ENCODE measurements around the gene WDR86.

WDR86 gene

GRCh38 chr7:151379193-151379520 lies 30.7 kb downstream of the WDR86 start:
- no peak for DNase-seq (ENCODE audit: low read depth)

DNA sequence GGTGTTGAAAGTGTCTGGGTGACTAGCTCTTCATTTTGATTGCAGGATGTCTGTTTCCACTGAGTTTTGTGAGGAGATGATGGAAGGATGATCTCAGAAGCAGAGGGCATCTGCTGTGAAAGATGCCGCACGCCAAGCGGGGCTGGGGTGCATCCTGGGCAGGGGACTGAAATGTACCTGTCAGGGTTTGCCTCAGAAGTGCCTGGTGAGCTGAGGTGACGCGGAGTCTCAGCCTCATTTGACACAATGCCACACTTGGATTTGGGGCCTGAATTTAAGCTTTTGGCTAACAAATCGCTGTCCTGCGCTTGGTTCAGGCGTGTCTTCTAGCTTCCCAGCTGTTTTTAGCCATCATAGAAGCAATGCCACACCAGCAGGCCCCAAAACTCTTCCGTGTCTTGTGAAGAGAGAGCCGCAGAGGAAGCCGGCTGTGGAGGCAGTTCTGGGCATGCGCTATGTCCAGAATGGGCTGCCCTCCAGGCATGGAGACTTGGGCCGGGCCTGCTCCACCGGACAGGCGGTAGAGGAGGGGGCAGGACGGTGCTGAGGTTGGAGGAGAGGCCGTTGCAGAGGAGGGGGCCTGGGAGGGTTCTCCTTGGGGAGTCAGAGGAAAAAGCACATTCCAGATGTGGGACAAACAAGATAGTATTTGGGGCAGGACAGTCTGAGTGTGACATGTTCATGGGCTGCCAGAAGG lies 31.2 kb downstream of the WDR86 start:
- no peak for DNase-seq (ENCODE audit: low read depth)

GRCh38 chr7:151378011-151378410 lies 31.8 kb downstream of the WDR86 start:
- no peak for DNase-seq (ENCODE audit: low read depth)

DNA sequence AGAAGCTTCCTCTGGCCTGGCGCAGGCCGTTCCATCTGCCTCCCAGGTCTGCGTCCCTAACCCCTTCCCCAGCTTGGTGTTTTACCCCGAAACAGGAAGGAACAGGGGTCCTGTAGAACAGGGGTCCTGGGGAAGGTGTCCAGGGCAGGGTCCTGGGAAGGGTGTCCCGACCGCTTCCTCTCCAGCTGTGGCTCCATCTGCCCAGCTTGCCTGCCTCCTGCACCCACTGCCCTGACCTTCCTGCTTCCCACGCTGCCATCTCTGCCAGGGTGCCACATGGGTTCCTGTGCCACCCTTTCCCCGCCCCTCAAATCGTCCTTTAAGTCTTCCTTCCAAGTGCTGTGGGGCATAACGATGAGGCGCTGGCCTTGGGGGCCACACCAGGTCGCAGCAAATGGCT lies 32.4 kb downstream of the WDR86 start:
- DNase-seq (ENCODE audit: low read depth): no peak

GRCh38 chr7:151376218-151376902 lies 33.5 kb downstream of the WDR86 start:
- DNase-seq (ENCODE audit: low read depth): no peak

DNA sequence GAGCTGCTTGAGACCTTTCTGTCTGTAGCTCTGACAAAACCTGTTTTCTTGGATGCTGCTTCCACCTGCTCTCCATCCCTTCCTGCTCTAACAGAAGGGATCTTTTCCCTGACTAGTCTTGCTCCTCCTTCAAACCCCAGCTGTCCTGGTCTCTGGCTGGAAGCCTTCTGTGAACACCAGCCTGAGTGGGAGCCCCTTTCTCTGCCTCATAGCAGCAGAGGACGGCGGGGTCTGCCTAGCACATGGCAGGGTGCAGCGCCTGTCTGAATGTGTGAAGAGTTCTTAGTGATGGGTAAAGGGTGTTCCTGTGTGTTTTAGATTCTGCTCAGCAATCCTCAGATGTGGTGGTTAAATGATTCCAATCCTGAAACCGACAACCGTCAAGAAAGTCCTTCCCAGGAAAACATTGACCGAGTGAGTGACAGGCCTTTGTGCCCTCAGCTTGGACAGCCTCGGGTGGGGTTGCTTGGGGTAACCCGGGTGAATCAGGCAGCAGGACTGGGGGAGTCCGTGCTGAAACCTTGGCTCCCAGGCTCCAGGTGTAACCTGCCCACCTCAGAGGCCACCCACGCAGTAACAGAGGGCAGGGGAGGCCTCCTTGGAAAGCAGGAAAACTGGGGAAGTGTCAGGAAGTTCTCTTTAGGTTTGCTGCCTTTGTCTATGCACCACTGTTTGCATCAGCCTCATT lies 34.2 kb downstream of the WDR86 start:
- DNase-seq (ENCODE audit: low read depth): no peak

- DNase-seq (ENCODE audit: low read depth): no peak
Measured at GRCh38 chr7:151374726-151375125, 35.1 kb downstream of the WDR86 start.

DNA sequence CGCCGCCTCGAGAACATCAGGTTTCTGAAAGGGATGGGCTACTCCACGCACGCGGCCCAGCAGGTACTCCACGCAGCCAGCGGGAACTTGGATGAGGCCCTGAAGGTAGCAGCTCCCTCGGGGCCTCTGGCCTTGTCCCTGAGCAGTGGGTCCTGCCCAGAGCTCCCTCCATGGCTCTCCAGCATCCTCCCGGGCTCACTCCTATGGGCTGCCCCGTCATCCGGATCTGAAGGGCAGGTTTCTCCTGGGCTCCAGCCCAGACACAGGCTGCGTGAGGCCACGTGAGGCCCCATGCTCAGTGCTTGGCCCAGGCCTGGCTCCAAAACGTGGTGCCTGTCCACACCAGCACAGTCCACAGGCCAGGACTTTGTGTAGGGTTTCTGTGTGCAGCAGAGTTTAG lies 35.7 kb downstream of the WDR86 start:
- DNase-seq (ENCODE audit: low read depth): no peak

GRCh38 chr7:151373599-151373998 lies 36.2 kb downstream of the WDR86 start:
- no peak for DNase-seq (ENCODE audit: low read depth)

GRCh38 chr7:151372612-151373265 lies 37.1 kb downstream of the WDR86 start:
- DNase-seq (ENCODE audit: low read depth): no peak

DNA sequence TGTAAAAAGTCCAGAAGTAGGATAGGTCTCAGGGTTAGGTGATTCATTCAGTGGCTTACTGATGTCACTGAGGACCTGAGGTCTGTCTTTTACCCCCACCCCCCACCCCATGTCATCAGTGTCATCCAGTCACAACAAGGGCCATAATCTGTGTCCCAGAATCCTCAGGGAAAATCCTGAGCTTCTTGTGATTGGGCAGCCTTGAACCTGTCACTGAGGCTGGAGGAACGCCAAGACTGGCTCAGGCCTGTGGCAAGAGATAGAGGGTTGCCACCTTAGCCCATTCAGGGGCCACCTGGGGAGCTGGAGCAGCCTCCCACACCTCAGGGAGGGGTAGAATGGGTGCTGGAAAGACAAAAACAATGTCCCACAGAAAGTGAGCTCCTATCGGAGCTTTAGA lies 38.6 kb downstream of the WDR86 start:
- DNase-seq (ENCODE audit: low read depth): no peak

DNA sequence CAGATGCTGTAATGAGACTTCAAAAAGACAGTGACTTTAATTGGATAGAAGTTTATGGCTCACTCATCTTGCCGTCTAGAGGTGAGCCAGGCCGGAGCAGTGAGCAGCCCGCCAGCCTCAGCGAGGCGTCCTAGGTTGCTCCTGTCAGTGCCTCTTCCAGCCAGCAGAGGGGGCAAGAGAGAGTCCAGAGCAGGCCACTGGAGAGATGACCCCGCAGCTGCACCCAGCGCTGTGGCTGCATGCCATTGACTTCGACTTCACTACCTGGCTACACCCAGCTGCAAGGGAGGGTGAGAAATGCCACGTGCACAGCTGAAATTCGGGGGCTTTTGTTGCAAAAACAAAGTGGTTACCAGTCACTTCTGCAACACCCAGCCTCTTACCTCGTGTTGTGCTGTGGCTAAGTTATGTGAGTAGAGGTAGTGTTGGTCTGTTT lies 41.7 kb downstream of the WDR86 start:
- peak; percentile 35 for DNase-seq (ENCODE audit: low read depth)

DNA sequence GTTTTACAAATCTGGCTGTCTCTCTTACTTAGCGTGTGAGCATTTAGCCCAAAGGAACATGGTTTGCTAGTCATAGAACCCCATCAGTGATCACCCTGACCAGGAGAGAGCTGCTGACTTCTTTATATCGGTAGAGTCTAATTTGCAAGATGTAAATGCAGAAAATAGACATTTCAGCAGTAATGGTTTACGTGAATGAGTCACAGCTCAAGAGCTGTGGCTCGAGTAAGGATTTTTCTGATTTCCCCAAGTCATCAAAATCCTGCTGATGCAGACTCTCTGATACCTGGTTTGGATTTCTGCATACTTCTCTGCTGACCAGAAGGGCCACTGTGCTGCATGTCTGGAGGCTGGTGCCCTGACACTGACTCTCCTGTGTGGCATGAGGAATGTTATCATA lies 42.6 kb downstream of the WDR86 start:
- peak; percentile 20 for DNase-seq (ENCODE audit: low read depth)

GRCh38 chr7:151366880-151367222 lies 43.0 kb downstream of the WDR86 start:
- peak; percentile 46 for DNase-seq (ENCODE audit: low read depth)

GRCh38 chr7:151366166-151366879 lies 43.5 kb downstream of the WDR86 start:
- DNase-seq (ENCODE audit: low read depth): no peak

DNA sequence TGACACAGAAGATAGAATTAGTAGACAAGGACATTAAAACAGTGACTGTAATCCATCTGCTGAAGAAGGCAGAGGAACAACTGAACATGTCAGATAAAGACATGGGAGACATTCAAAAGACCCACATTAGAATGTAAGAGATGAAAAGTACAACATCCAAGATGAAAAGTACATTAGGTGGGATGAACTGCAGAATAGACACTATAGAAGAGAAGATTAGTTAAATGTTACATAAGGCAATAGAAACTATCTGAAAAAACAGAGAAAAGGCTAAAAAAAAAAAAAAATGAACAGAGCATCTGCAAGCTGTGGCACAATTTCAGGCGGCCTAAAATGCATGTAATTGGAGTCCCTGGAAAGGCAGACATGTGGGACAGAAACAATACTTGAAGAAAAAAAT lies 46.7 kb downstream of the WDR86 start:
- no peak for DNase-seq (ENCODE audit: low read depth)

DNA sequence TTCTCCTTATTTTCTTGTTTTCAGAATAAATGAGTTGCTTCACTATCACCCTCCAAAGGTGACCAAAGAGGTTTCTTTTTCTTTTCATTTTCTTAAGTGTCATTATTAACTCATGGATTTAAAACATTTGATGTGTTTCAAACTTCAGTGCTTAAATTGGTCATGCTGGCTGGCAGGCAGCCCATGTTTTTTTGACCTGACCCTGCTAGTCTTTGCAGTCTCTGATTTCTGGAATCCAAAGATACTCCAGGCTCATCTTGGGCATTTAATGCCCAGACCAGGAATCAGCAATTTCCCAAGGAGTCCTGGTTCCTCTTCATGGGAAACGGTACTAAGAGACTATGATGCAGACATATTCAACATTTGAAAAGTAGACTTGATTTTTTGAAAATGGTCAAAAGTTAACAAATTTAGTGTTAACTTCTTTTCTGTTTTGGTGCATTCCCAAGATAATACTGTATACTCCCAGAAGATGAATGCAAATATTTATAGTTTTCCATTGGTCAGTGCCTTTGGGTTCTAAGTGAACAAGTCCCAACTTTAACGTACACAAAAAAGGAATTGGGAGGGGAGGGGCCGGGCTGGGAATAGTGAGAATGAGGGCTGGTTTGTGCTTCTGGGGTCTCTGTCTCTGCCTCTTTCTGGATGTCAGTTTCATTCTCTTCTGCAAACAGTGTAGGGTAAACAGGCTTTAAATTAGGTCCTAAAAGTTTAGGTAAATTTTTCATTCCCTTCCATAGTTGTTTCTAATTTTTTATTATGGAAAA lies 48.5 kb downstream of the WDR86 start:
- no peak for DNase-seq (ENCODE audit: low read depth)

GRCh38 chr7:151352512-151352911 lies 57.3 kb downstream of the WDR86 start:
- no peak for DNase-seq (ENCODE audit: low read depth)

DNA sequence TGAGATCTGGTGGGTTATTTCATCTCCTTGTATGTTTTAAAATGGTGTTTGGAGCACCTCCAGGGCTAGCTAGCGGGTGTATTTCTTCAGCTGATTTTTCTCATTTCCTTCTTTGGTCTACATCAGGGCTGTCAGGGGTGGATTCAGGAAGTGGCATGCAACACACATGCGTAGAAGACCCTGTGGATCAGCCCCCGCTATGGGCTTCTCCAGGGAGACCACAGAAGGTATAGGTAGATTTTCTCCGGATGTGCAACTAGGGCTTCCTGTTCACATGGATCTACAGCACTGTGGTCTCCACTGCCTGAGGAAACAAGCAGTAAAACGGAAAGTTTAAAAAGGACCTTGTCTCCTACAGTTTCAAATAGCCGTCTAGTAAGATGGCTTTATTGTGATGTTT lies 57.9 kb downstream of the WDR86 start:
- no peak for DNase-seq (ENCODE audit: low read depth)

GRCh38 chr7:151351027-151351426 lies 58.8 kb downstream of the WDR86 start:
- DNase-seq (ENCODE audit: low read depth): no peak

GRCh38 chr7:151349507-151349853 lies 60.4 kb downstream of the WDR86 start:
- no peak for DNase-seq (ENCODE audit: low read depth)

- no peak for DNase-seq (ENCODE audit: low read depth)
Measured at GRCh38 chr7:151348970-151349369, 60.9 kb downstream of the WDR86 start.
